ENCODE data around the gene PTAFR. TPM values are rescaled to one million over a fixed set of nuclear protein-coding genes. Genes with fewer than 3 reads are reported as not detected.

Gene PTAFR, protein sequence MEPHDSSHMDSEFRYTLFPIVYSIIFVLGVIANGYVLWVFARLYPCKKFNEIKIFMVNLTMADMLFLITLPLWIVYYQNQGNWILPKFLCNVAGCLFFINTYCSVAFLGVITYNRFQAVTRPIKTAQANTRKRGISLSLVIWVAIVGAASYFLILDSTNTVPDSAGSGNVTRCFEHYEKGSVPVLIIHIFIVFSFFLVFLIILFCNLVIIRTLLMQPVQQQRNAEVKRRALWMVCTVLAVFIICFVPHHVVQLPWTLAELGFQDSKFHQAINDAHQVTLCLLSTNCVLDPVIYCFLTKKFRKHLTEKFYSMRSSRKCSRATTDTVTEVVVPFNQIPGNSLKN
- under 1 TPM in 1 of 2 donors, not detected in 1; under 0.01 TPM for total RNA-seq

DNA sequence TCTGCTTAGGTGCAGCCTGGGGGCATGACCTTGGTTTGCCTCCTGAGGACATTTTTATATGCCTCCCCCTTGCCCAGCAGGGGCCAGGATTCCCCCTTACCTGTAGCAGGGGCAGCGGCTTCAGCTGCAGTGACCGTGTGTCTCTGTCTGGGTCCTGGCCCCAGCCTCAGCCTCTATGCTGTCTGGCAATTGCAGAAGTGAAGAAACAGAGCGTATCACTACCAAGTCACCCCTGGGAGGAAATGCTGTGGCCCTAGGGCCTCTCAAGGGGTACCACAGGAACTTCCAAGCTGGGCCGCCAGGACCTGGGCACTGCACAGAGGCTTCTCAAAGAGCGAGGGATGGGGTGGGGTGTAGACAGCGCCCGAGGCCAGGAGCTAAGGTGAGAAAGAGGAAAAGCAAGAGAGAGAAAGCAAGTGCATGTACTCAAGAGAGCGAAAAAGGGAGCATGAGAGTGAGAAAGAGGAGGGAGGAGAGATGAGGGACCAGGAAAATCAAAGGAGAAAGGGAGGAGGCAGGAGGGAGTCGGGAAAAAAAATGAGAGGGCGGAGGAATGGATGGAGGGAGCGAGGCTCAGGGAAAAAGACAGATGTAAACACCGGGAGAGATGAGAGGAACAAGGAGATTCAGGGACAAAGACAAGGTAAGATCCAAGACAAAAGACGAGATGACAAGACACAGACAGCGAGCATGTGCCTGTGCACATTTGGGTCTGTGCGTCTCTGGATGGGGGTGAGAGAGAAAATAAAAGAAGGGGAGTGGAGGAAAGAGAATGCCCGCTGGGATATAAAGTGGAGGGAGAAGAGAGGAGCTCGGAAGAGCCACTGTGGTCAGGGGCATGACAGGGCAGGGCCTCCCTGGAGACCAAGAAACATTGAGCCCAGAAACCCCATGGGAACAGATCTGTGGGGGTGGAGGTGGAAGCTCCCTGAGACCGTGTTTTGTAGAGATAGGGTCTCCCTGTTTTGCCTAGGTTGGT lies at the start of gene PTAFR:
TSS of gene PTAFR (minus strand) at position 199 of the 979 bp plus-strand sequence. CDS start 25,669 bp downstream, outside the sequence.

Small RNA genes within 50 kb of the gene (small RNA-seq; reads per million reads assigned to genes)
- gene RNU6-176P, result 0 reads per million in 2 donors

Other genes with a start within 250 kb of the PTAFR start
- not detected for gene SMPDL3B, start 241.7 kb downstream of the PTAFR start, total RNA-seq
- gene XKR8, start 216.7 kb downstream of the PTAFR start, total RNA-seq, result 1 to 10 TPM; 4.8 to 9.7 TPM
- 10 to 100 TPM; 20.6 to 22.0 TPM for gene EYA3, start 88.1 kb downstream of the PTAFR start, total RNA-seq
- 10 to 100 TPM; 71.6 to 94.6 TPM for gene DNAJC8, start 56.3 kb upstream of the PTAFR start, total RNA-seq
- 10 to 100 TPM; 65.6 to 72.3 TPM for gene ATP5IF1, start 59.4 kb upstream of the PTAFR start, total RNA-seq
- 10 to 100 TPM; 11.3 to 13.4 TPM for gene SESN2, start 82.8 kb upstream of the PTAFR start, total RNA-seq
- gene MED18, start 152.3 kb upstream of the PTAFR start, total RNA-seq, result 10 to 100 TPM; 20.3 to 24.6 TPM
- gene PHACTR4, start 193.1 kb upstream of the PTAFR start, total RNA-seq, result 10 to 100 TPM; 21.0 to 48.3 TPM